Measurements from ENCODE around the gene SEMA4A. TPM values are rescaled to one million over a fixed set of nuclear protein-coding genes. Genes with fewer than 3 reads are reported as not detected.

SEMA4A gene
- total and polyA plus RNA-seq, 12 donors = 0.98 to 6.8 (median 1.8) TPM

GRCh38 chr1:156111355-156111962 lies 41.9 kb upstream of the SEMA4A start:
- no peak for ATAC-seq
- Histone ChIP-seq H3K9me3 (no peaks in the 10 kb centered on the region), H3K4me1 (peaks cover 11 to 53% (median 32%) of the 10 kb centered on the region in 9 donors), H3K36me3 (peaks cover 0 to 4% (median 0%) of the 10 kb centered on the region in 9 donors), H3K27me3 (peaks cover 0 to 7% (median 0%) of the 10 kb centered on the region in 7 donors), H3K4me3 (no peak overlapping the region), H3K27ac (peak overlapping the region in 4 of 10 donors; percentile 2 to 100 (median 42))
- 69 to 78% methylated on average over 4 of the region's 4 CpGs for WGBS, 2 donors
- DNase-seq = no peak
- intact Hi-C loops (cut with DNase I) = no loop called here
- TF ChIP-seq CTCF (IDR thresholded peaks at IDR 0.05) = no peak

- intact Hi-C loops (cut with DNase I) = no loop called here
Observed at GRCh38 chr1:156112276-156113137, 40.9 kb upstream of the SEMA4A start.

GRCh38 chr1:156113282-156113950 lies 40.0 kb upstream of the SEMA4A start:
- intact Hi-C loops (cut with DNase I) = no loop called here
- DNase-seq (no peak), ATAC-seq (no peak)
- Histone ChIP-seq H3K9me3 (no peaks in the 10 kb centered on the region), H3K4me1 (peaks cover 13 to 53% (median 34%) of the 10 kb centered on the region in 9 donors), H3K27ac (peak overlapping the region in 9 of 10 donors; percentile 93 to 100 (median 98)), H3K36me3 (peaks cover 0 to 11% (median 0%) of the 10 kb centered on the region in 9 donors), H3K4me3 (peak overlapping the region in 2 of 10 donors; percentile 95 to 99), H3K27me3 (peaks cover 0 to 7% (median 0%) of the 10 kb centered on the region in 7 donors)
- WGBS, 2 donors = 47 to 55% methylated on average over 4 of the region's 4 CpGs
- no peak for TF ChIP-seq CTCF (IDR thresholded peaks at IDR 0.05)

More at GRCh38 chr1:156112276-156113137, 40.9 kb upstream of the SEMA4A start:
- WGBS, 2 donors = 69 to 78% methylated on average over 10 of the region's 10 CpGs
- H3K36me3 ChIP-seq = peaks cover 0 to 5% (median 0%) of the 10 kb centered on the region in 9 donors
- H3K4me1 ChIP-seq = peaks cover 8 to 53% (median 32%) of the 10 kb centered on the region in 9 donors
- H3K27ac ChIP-seq = peak overlapping the region in 7 of 10 donors; percentile 2 to 100 (median 37)
- ATAC-seq (no peak), DNase-seq (no peak)
- no peaks in the 10 kb centered on the region for H3K9me3 ChIP-seq
- no peak for TF ChIP-seq CTCF (IDR thresholded peaks at IDR 0.05)
- H3K27me3 ChIP-seq = peaks cover 0 to 7% (median 0%) of the 10 kb centered on the region in 7 donors
- H3K4me3 ChIP-seq = no peak overlapping the region

Measured in heart right ventricle (tissue), 16 donors.